ENCODE measurements around the gene PRKCH.

DNA sequence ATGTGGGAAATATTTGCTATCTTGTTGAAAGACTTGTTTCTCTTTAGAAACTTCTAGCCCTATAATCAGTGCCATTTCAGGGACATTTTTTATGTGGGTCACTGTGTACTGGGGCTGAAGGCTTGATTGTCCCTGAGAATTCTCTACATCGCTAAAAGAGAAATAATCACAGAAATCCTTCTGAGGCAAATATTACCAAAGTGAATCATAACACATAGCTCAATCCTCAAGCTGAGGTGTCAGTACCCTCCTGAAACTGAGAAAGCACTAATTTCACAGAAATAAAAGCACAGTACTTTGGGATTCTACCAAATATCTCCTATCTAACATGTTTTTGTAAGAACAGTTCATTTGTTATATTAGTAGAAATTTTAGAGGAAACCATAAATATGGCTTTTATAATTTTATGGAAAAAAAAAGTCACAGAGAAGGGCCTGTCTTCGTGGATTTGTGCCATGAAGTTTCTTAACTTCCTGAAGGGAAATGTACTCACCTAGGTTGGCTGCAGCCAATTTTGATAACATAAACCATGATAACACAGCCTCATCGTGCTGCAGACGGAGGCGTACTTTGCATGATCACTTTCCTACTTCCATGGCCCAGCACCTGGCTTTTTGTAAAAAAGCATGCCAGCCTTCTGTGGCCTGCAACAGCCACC is 210.2 kb downstream of the PRKCH start:
- TF ChIP-seq CTCF (IDR thresholded peaks at IDR 0.05) (no peak), POLR2AphosphoS5 (IDR thresholded peaks at IDR 0.05) (no peak), EP300 (IDR thresholded peaks at IDR 0.05) (no peak)

Measured in sigmoid colon (tissue), 4 donors.